ENCODE data around the gene MTRR. TPM values are rescaled to one million over a fixed set of nuclear protein-coding genes. Genes with fewer than 3 reads are reported as not detected.
"Not testable (repeated sequence)": the region's sequence is repeated elsewhere in the genome, so short reads cannot be mapped to it uniquely, and the experiment has no call there.

Gene MTRR
- polyA plus RNA-seq, 1 experiment, result 44.1 TPM

DNA sequence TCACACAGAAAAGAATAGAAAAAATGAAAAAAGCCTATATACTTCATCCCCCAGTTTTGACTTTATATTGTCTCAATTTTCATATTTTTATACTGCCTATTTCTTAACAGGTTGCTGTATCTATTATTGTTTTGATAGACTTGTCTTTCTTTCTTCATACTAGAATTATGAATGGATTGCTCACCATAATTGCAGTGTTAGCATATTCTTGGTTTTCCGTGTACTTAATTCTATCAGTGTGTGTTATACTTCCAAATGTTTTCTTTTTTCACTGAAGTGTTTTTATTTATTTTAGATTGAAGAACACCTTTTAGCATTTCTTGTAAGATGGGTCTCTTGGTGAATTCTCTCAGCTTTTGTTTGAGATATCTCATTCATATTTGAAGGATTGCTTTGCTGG is 38.7 kb downstream of the MTRR start:
- no peak overlapping the region for H3K27ac ChIP-seq (ENCODE audit: low read depth, low read length)
- H3K27me3 ChIP-seq (ENCODE audit: control insufficient read depth, insufficient read depth, low read length), result no peaks in the 10 kb centered on the region
- H3K9me3 ChIP-seq (ENCODE audit: control insufficient read depth, insufficient read depth, low read length), result peaks cover 8% of the 10 kb centered on the region
- no peak overlapping the region for H3K4me3 ChIP-seq (ENCODE audit: low read depth, low read length)
- DNase-seq (ENCODE audit: low read depth, low spot score), result no peak
- CTCF ChIA-PET, result interaction anchor here (1.7 kb wide), 1 partner anchor 20 kb away, joined by 6 read pairs; no protein-coding TSS in a partner anchor
- TF ChIP-seq, protein P1, sequence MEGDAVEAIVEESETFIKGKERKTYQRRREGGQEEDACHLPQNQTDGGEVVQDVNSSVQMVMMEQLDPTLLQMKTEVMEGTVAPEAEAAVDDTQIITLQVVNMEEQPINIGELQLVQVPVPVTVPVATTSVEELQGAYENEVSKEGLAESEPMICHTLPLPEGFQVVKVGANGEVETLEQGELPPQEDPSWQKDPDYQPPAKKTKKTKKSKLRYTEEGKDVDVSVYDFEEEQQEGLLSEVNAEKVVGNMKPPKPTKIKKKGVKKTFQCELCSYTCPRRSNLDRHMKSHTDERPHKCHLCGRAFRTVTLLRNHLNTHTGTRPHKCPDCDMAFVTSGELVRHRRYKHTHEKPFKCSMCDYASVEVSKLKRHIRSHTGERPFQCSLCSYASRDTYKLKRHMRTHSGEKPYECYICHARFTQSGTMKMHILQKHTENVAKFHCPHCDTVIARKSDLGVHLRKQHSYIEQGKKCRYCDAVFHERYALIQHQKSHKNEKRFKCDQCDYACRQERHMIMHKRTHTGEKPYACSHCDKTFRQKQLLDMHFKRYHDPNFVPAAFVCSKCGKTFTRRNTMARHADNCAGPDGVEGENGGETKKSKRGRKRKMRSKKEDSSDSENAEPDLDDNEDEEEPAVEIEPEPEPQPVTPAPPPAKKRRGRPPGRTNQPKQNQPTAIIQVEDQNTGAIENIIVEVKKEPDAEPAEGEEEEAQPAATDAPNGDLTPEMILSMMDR (IDR thresholded peaks at IDR 0.05; ENCODE audit: low read depth, low read length), result no peak
- POLR2A ChIA-PET, result no interaction called here

DNA sequence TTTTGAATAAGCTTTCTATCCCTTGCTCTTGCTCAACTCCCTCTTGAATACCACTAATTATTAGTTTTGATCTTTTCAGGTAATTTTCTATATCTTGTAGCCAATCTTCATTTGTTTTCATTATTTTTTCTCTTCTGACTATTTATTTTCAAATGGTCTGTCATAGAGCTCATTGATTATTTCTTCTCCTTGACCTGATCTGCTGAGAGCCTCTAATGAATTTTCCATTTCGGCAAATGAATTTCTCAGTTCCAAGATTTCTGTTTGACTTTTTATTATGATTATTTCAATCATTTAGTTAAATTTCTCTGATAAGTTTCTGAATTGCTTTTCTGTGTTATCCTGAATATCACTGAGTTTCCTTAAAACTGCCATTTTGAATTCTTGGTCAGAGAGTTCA is 39.4 kb downstream of the MTRR start:
- TF ChIP-seq, protein P1 (IDR thresholded peaks at IDR 0.05; ENCODE audit: low read depth, low read length), result no peak
- no peak overlapping the region for H3K27ac ChIP-seq (ENCODE audit: low read depth, low read length)
- DNase-seq (ENCODE audit: low read depth, low spot score), result no peak
- ChIA-PET CTCF (interaction anchor here (1.7 kb wide), 1 partner anchor 20 kb away, joined by 6 read pairs; no protein-coding TSS in a partner anchor), POLR2A (no interaction called here)
- H3K27me3 ChIP-seq (ENCODE audit: control insufficient read depth, insufficient read depth, low read length), result no peaks in the 10 kb centered on the region
- H3K9me3 ChIP-seq (ENCODE audit: control insufficient read depth, insufficient read depth, low read length), result peaks cover 8% of the 10 kb centered on the region
- no peak overlapping the region for H3K4me3 ChIP-seq (ENCODE audit: low read depth, low read length)

DNA sequence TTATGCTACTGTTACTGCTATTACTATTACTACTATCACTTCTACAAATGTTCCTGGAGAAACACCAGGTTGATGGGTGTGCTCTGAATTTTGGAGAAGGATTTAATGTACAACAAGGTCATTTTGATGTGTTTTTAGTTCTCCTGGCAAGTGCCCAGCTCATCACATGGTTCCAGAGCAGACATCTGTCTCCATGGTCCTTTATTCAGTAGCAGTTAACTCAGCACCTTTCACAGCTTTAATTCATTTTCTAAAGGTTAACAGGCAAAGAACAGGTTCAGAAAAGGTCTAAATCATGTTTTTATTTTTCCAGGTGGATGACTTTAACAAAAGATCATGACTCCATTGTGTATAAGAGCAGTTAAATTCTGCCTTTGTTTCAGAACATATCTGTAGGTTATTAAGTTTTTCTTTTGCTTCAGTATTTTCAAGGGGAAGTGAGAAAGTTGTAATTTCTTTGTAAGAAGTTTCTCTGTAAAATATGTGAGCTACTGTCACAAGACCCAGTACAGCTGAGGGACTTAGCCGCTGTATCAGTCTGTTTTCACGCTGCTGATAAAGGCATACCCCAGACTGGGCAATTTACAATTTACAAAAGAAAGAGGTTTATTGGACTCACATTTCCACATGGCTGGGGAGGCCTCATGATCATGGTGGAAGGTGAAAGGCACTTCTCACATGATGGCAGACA is 41.9 kb downstream of the MTRR start:
- ChIA-PET CTCF (interaction anchor here (1.6 to 2.1 kb wide), 2 partner anchors 16 to 24 kb away, joined by 5 to 6 read pairs; no protein-coding TSS in a partner anchor), POLR2A (no interaction called here)
- no peaks in the 10 kb centered on the region for H3K27me3 ChIP-seq (ENCODE audit: control insufficient read depth, insufficient read depth, low read length)
- DNase-seq (ENCODE audit: low read depth, low spot score), result no peak
- peaks cover 8% of the 10 kb centered on the region for H3K9me3 ChIP-seq (ENCODE audit: control insufficient read depth, insufficient read depth, low read length)
- no peak overlapping the region for H3K27ac ChIP-seq (ENCODE audit: low read depth, low read length)
- TF ChIP-seq, protein P1 (IDR thresholded peaks at IDR 0.05; ENCODE audit: low read depth, low read length), result no peak
- no peak overlapping the region for H3K4me3 ChIP-seq (ENCODE audit: low read depth, low read length)

DNA sequence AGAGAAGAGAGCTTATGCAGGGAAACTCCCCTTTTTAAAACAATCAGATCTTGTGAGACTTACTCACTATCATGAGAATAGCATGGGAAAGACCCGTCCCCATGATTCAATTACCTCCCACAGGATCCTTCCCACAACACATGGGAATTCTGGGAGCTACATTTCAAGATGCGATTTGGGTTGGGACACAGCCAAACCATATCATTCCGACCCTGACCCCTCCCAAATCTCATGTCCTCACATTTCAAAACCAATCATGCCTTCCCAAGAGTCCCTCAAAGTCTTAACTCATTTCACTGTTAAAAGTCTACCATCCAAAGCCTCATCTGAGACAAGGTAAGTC is 42.5 kb downstream of the MTRR start:
- CTCF ChIA-PET; H3K9me3 ChIP-seq (ENCODE audit: control insufficient read depth, insufficient read depth, low read length); H3K27me3 ChIP-seq (ENCODE audit: control insufficient read depth, insufficient read depth, low read length); H3K27ac ChIP-seq (ENCODE audit: low read depth, low read length); H3K4me3 ChIP-seq (ENCODE audit: low read depth, low read length); POLR2A ChIA-PET; DNase-seq (ENCODE audit: low read depth, low spot score): not testable (repeated sequence)

DNA sequence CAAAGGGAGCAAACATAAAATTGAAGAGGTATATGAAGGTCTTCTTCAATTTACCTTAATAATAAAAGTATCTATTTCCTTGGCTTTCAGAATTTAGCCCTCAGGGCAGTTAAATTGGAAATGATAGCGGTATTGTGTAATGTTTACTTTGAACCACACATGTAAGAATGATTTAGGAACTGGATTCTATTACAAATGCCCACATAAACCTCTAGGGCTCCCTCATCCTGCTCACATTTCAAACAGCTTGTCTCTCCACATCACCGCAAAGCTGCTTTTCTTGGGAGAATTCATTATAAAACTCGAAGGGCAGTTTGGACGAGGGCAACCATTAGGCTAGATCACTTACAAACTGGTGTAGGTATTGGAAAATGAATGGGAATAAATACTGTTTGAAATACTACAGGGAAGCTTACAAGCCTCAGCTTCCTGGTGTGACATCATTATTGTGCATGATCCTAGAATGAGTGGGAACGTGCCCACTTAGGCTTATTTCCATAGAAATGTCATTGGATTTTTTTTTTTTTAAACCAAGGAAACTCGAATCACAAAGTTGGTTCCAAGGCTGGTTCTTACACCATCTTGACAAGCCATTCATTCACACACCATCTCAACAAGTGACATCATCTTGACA is 47.3 kb downstream of the MTRR start:
- POLR2A ChIA-PET, result no interaction called here
- Histone ChIP-seq H3K4me3 (ENCODE audit: low read depth, low read length) (no peak overlapping the region), H3K27ac (ENCODE audit: low read depth, low read length) (no peak overlapping the region), H3K27me3 (ENCODE audit: control insufficient read depth, insufficient read depth, low read length) (no peaks in the 10 kb centered on the region), H3K9me3 (ENCODE audit: control insufficient read depth, insufficient read depth, low read length) (peaks cover 8% of the 10 kb centered on the region)
- DNase-seq (ENCODE audit: low read depth, low spot score), result no peak
- CTCF ChIA-PET, result interaction anchor here (1.2 kb wide), 1 partner anchor 20 kb away, joined by 5 read pairs; no protein-coding TSS in a partner anchor
- TF ChIP-seq, protein P1 (IDR thresholded peaks at IDR 0.05; ENCODE audit: low read depth, low read length), result no peak

Data from AG04450 (cell line).